NCI-H82 treated with DMSO at 0.1 percent for 48 hours (cell line): ENCODE results near the gene PRDM11.
A peak's percentile ranks its signal among the peaks of the same experiment; 100 is the strongest.
"Not testable (repeated sequence)": the region's sequence is repeated elsewhere in the genome, so short reads cannot be mapped to it uniquely, and the experiment has no call there.

ENCODE experiments used
- DNase-seq: peaks from one replicate; lab custom pipeline; 2025; ENCODE audit not compliant: unreplicated experiment; lab: John Stamatoyannopoulos, UW

Gene PRDM11

DNA sequence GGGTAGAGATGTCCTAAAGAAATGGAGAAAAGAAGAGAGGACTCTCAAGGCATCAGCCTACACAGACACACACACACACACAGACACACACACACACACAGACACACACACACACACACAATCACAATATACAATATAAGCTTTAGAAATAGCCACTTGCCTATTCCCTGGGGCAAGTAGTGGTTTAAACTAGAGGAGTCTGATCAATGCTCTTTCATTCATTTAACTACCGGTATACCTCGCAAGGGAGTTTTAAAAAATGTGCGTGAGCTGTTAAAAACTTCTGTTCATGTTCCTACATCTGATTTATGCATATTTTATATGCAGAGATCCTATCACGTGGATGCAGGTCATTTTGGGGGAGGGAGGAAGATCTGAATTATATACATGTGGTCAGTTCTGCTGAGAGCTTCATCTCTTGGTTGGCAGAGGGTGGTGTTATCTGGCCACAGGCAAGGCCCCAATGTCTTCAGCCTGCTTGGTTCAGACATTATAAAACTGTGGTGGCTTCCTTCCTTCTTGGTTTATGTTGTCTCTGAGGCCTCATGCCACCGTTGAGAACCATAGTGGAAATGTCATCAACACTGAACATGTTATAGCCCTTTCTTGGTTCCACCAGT lies 83.1 kb downstream of the PRDM11 start:
- no peak for DNase-seq

DNA sequence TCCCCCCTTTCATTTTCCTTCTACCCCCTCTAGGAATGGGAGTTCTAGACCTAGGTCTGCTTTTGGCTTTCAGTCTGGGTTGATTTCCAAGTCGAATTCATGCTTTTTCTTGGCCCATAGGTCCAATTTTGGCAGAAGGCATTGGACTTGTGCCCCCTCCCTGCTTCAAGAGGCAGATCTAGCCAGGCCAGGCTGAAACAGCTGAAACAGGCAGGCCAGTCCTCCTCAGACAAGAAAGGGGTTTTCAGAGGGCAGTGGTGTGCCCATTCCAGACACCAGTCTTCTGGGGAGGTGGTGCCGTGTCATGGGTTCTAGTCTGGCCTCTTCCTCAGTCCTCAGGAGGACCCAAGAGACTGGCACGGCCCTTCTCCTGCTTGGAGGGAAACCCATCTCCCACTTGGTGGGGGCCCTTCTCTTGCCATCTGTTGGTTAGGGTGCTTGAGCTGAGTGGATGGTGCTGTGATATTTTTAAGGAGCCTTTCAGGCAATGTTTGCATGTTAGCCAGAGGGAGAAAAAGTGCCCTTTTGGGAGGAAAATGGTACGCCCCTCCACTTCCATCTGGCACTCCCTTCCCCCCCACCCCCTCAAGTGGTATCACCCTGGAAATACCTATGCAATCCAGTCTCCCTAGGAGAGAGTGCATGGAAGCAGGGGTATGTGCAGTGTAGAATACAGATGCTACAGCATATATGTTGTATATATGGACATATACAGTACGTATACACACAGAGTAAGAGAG lies 86.1 kb downstream of the PRDM11 start:
- DNase-seq = no peak

DNA sequence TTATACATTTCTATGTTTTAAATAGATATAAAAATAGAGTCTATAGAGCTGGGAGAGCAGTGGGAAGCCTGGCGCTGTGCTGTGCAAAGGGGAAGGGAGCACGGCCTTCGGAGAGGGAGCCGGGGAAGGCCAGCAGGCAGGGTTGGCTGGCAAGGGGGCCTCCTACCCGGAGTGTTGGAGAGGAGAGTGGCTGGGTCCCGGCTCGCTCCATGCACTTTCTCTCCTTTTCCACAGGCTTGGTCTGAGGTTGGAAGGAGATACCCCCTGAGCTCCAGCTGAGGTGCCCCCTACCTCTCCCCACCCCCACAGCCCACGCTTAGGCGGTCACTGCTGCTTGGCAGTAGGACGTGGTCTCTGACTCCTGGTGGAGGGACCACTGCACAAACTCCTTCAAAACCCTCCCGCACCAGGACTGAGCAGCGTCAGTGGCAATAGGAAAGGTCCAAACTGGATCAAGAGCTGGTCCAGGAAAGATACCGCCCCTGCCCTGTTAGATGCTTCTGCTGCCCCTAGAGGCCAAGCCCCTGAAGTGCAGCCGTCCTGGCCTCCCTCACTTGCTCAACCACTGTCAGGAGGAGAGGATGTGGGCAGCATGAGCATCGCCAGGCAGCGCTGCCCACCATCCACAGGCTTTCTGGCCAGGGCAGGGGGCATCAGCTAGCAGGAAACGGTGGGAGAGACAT lies 86.8 kb downstream of the PRDM11 start:
- peak; percentile 19 for DNase-seq

DNA sequence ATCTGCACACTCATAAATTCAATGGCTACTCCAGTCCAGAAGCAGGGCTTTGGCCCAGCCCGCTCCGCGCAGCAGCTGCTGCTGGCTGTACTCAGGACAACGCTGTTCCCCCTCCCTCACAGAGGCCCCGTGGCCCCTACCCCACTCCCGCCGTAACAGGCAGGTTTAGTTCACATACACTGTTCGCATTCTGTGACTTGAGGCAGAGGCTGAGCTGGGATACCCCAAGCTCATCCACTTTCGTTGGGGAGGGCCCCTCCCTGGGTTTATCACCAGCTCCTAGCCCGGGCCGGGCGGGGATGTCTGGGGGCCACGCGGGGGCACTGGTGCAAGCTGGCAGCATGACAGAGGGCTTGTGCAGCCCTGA lies 87.3 kb downstream of the PRDM11 start:
- no peak for DNase-seq

DNA sequence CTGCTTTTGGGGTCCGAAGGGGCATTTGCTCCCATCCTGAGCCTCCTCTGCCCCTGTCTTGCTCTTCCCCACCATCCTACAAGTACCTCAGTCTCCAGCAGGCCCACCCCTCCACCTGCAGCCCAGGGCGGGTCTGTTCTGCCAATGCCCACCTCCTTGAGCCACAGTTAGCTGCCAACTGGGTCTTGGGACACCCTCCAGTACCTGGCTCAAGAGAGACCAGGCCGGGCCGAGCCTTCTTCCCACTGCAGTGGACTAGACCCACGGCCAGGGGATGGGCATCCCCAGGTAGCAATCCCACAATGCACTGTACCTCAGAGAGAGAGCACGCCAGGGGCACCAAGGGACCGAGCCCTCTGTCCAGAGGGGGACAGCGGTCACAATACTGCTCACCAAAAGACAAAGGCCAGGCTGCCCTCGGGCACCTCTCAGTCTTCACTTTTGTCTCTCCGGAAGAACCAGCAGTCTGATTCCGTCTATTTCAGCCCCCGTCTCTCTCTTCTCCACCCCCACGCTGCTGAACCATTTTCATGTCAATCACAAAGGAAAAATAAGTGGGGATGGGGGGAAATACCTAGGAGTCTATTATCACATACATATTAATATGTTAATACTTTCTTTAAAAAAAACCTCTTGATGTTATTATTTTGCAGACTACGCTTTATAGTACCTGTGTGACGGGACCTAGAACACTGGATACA lies 88.0 kb downstream of the PRDM11 start:
- no peak for DNase-seq

DNA sequence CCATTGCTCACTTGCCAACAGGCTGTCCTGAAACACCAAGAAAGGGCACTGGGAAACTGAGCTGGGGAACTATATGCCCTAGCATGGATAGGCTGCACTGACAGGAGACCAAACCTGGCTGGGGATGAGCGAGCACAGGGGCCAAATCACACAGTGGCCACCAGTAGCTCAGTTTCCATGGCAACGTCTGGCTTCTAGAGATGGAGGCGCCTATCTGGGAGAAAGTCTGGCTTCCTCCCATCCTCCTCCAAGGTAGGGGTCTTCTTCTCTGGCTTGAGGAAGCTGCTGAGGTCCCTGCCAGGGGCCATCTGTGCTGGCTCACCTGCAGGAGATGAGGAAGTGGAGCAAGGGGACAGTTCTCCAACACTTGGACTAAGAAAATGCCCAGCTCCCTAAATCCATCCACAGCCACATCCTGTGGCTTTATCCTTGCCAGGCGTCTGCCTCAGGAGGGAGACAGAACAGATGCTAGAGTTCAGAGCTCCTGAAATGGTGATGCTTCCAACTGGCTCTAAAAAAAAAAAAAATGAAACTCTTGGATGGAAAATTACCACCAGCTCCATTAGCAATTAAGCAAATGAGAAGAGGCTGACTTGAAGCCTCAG lies 91.4 kb downstream of the PRDM11 start:
- DNase-seq = no peak

DNA sequence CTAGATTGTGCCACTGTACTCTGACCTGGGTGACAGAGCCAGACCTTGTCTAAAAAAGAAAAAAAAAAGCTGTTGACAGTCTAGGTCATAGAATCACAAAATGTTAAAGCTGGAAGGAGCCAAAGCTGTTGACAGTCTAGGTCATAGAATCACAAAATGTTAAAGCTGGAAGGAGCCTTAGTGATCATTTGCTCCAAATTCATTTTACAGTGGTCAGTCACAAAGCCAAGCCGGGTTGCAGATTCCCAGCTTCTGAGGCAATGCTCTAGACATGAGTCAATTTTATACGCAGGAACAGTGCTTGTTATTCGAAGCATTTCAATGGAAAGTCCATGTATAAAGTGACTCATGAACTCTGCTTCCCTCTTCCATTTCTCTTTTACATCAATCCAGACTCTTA lies 92.3 kb downstream of the PRDM11 start:
- DNase-seq = no peak

DNA sequence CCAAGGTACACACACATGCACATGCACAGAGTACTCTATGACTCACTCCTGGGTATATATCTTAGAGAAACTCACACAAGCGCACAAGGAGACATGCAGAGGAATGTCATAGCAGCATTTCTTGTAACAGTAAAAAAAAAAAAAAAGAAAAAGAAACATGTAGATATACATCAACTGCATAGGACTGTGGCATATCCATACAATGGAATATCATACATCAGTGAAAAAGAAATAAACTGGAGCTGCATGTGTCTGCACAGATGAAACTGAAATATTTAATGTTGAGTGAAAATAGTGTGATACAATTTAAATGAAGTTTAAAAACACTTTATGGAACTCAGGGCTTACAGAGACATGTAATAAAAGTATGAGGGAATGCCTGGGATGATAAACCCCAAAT lies 93.3 kb downstream of the PRDM11 start:
- no peak for DNase-seq

DNA sequence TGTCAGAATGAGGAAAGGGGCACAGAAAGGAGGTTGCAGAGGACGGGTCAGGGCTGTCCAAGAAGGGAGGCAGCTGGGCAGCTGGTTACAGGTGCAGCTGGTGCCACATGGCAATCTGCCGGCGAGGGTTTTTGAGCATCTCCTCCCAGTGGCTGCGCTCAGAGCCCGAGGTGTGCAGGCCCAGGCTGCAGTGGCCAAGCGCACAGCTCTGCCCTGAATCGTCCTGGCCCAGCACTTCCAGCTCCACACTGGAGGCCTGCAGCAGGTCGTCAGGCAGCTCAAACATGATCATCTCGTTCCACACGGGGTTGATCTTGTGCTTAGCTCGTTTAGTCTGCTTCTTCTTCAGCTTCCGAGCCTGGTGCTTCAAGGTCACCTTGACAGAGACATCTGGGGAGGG lies 97.5 kb downstream of the PRDM11 start:
- DNase-seq = no peak

DNA sequence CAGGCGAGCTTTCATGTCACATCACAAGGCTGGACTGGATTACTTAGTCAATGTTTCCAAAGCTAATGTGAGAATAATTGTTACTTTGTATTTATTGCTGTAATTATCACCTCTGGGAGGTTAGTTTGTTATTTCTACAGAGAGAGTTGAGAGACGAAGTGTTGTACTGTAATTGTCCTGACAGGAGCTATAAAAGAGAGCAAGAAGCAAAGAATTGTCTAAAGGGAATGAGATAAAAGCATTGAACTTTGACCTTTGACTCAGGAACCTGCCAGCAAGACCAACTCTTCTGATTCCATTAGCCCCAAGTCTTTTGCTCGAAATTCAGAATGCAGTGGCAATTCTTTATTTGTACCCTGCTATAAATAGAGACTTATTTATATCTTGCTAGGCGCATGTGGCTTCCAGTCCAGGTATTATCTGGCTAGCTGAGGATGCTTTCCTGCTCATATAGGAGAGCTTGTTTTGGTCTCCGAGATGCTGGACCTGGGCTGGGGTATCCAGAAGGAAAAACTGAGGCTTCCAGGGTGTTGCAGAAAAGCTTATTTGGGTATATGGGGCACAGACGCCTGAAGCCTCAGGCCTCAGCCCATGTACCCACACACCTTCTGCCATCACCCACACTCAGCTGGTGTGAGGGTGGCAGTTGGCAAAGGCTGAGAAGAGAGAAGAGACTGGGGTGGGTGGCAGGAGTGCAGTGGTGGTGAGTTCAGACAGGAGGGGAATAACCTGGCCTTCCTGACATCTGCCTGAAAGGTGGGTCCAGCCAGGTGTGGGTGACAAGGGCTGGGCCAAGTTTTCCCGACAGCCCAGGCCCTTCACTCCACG lies 99.0 kb downstream of the PRDM11 start:
- no peak for DNase-seq

DNA sequence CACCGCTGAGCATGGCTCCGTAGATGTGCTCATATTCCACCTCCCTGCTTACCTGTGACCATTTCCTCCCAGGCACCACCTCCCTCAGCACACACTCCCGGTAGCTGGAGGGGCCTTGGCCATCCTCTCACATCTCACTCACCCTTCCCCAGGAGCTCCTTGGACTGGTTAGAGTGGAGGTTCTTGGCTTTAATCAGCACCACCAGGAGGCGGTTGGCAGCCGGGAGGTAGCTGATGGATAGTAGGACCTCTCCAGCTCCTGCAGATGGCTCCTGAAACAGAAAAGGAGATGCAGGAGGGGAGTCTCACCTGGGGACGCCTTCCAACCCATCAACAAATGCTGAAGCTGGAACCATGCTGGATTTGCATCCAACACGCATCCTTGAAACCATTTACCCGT lies 99.8 kb downstream of the PRDM11 start:
- no peak for DNase-seq

DNA sequence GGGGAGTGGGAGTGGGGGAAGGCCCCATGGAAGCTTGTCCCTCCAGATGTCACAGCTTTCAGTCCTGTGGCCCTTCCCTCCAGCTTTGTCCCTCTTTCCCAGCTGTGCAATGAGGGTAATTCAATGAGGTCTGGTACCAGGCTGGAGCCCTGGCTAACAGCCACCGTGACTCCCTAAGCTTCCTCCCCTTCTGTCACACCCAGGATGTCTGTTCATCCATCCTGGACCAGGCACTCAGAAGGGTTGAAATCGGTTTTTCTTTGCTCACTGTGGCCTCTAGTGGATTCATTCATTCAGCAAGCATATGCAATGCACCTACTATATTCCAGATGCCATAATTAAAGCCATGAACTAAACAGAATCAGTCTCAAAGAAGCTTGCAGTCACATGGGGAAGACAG lies 101.0 kb downstream of the PRDM11 start:
- DNase-seq = no peak

DNA sequence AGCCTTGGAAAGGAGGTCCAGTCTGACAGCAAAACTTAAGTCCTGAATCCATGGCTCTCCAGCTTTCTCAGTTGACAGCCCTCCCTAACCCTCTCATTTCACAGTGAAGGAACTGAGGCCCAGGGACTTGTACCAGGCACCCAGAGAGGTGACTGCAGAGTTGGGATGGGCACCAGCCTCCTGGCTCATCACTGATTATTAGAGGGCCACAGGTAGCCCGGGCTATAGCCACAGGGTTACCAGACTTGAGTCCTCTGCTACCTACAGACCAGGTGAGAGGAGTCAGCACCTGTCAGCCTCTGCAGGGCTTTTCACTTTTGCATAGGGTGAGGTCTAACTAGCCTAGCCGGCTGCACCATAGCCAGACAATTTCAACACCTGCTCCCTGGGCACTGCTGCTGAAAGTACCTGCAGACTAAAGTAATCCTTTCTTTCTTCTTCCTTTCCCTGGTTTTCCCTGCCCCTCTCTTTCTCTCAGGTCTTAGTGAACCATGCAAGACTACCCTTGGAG lies 102.1 kb downstream of the PRDM11 start:
- DNase-seq = no peak

DNA sequence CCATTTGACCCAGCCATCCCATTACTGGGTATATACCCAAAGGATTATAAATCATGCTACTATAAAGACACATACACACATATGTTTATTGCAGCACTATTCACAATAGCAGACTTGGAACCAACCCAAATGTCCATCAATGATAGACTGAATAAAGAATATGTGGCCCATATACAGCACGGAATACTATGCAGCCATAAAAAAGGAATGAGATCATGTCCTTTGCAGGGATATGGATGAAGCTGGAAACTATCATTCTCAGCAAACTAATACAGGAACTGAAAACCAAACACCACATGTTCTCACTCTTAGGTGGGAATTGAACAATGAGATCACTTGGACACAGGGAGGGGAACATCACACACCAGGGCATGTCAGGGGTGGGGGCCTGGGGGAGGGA lies 102.9 kb downstream of the PRDM11 start:
- not testable (repeated sequence) for DNase-seq

DNA sequence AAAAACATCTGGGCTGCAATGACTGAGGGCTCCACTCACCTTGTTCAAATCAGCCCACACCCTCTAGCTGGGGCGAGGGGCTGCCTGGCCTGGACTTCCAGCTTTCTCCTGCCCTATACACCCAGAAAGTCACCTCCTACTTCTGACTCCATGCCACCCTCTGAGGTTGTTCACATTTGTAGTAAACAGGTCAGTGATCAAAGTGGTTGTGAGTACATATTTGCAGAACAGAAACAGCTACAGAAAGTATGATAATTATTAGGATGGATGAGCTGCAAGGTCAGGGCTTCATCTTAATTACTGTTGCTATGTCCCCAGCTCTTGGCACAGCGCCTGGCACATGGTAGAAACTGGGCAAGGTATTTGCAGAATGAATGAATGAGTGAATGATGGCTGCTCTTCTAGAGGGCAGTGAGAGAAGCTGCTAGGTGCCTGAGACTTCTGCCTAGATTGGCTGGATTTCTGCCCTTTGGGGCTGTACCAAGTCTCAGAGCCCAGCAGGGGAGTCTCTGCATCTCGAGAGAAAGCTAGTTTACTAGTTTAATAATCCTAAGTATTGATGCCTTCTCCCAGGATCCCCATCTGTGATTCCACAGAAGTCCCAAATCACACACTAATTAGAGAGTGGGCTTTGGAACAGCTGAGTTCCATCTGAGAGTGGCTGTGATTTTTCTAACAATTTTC lies 103.7 kb downstream of the PRDM11 start:
- DNase-seq = no peak

DNA sequence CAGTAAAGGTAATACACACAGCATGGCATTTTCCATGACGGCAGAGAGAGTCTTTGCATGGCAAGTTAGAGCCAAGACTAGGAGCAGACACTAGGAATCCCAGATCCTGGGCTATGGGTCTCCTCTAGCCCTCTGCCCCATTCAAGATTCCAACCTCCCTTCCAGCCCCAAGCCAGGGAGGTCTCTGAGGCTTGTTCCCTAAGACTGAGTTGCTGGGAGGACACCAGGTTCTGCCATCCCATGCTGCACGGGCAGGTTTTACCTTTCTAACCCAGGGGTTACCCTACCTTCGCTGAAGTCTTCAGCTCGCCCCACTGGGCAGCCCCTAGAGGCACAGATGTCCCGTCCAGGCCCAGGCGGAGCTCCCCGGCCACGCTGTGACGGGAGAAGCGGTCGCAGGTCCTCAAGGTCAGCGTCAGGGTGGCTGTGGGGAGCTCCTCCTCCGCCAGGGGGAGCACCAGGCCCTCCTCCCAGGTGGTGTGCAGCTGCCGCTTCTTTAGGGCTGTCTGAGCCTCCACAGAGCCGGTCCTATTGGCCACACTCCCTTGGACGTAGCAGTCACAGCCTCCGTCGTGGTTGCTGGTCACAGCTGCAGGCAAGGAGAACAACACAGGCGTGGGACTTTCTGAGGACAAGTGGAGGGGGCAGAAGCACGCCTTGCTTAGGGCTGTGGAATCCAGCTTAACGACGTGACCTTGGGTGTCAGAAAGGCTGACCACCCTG lies 105.9 kb downstream of the PRDM11 start:
- peak; percentile 8 for DNase-seq

DNA sequence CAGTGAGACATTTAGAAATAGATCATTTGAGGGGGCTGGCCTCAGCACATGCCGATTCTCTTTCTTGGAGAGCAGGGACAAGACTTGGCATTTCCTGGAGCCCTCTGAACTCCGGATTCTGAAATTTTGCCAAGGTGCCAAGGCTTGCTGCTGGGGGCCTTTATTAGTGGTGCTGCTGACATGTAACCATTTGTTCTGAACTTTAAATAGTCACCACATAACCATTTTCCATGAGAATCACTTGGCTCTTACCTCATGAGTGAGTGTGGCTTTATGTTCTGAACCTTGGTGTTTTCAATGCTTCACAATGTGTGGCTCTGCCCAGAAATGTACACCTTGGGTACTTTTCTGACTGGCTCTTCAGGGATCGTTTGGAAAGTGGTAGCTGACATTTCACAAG lies 106.4 kb downstream of the PRDM11 start:
- DNase-seq = no peak

DNA sequence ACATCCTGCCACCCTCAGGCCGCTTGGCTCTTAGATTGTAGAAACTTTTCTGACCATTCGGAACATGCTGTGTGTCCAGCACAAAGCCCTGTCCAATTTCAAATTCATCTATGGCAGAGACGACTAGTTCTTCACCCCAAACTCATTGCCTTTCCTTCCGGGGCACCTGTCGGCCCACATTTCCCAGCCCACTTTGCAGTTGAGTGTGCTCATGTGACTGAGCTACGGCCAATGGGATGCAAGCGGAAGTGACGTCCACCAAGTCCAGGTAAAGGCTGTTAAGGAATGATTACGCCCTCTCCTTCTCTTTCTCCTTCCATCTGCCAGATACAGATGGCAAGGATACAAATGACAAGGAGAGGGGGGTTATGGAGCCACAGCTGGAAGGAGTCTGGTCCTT lies 107.2 kb downstream of the PRDM11 start:
- DNase-seq = no peak

DNA sequence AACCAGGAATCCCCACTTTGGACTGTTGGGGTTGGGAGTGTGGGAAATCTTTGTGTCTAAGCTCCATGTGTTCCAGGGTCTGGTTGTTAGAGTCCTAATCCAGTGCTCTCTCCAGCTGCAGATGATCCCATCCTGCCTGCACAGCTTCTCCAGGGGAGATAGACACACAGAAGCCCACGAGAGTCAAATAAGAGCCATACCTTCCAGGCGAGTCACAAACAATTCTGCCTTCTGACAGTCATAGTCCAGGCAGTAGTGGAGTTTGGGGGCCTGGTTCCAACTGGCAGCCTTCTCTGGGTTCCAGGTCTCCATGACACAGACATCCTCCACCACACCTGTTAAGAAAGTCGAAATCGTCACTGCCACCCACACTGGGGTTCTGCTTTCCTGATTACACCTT lies 107.6 kb downstream of the PRDM11 start:
- no peak for DNase-seq
